Stimulated activated CD8-positive, alpha-beta memory T cell treated with anti-CD3 and anti-CD28 coated beads, Interleukin-15, amount 100 ng/mL, for 48 hours (primary cell): ENCODE results near the gene SLC31A1.

Source experiments
- DNase-seq, 2 donors: peaks; one replicate each; pipeline ENCODE4 v3.0.0-alpha.2; 2020; ENCODE audit warnings: low read depth in 2 of 2

Gene SLC31A1

GRCh38 chr9:113221003-113221799, at the start of gene SLC31A1, which contains the start of gene FKBP15:
Gene SLC31A1 (plus strand): TSS chr9:113221544. CDS start chr9:113256149, 34,605 bp downstream.
Gene FKBP15 (minus strand): TSS chr9:113221277. CDS start chr9:113221243, 34 bp downstream.
- DNase-seq: peak; percentile 96 to 97

- no peak for DNase-seq
Observed at GRCh38 chr9:113173341-113173740, 48.0 kb upstream of the SLC31A1 start.

- no peak for DNase-seq
Observed at GRCh38 chr9:113176803-113177202, 44.5 kb upstream of the SLC31A1 start.

- no peak for DNase-seq
Observed at GRCh38 chr9:113177251-113177650, 44.1 kb upstream of the SLC31A1 start.

- DNase-seq: no peak
Observed at GRCh38 chr9:113178087-113178486, 43.3 kb upstream of the SLC31A1 start.

- DNase-seq: no peak
Observed at GRCh38 chr9:113179839-113180238, 41.5 kb upstream of the SLC31A1 start.

GRCh38 chr9:113181165-113181564, 40.2 kb upstream of the SLC31A1 start:
- no peak for DNase-seq

- DNase-seq: no peak
Observed at GRCh38 chr9:113183956-113184488, 37.3 kb upstream of the SLC31A1 start.

GRCh38 chr9:113184539-113184938, 36.8 kb upstream of the SLC31A1 start:
- no peak for DNase-seq

GRCh38 chr9:113185271-113185670, 36.1 kb upstream of the SLC31A1 start:
- DNase-seq: no peak

GRCh38 chr9:113186137-113186755, 35.1 kb upstream of the SLC31A1 start:
- DNase-seq: no peak

GRCh38 chr9:113187929-113188595, 33.3 kb upstream of the SLC31A1 start:
- DNase-seq: no peak

GRCh38 chr9:113192455-113192854, 28.9 kb upstream of the SLC31A1 start:
- DNase-seq: no peak

GRCh38 chr9:113199683-113200329, 21.5 kb upstream of the SLC31A1 start:
- DNase-seq: no peak

- DNase-seq: no peak
Observed at GRCh38 chr9:113205432-113205831, 15.9 kb upstream of the SLC31A1 start.

- DNase-seq: no peak
Observed at GRCh38 chr9:113205861-113206260, 15.5 kb upstream of the SLC31A1 start.

- no peak for DNase-seq
Observed at GRCh38 chr9:113210815-113211214, 10.5 kb upstream of the SLC31A1 start.

GRCh38 chr9:113215132-113215531, 6.2 kb upstream of the SLC31A1 start:
- no peak for DNase-seq

- DNase-seq: no peak
Observed at GRCh38 chr9:113216406-113216805, 4.9 kb upstream of the SLC31A1 start.

- DNase-seq: no peak
Observed at GRCh38 chr9:113219186-113219936, 2.0 kb upstream of the SLC31A1 start.

GRCh38 chr9:113219969-113220368, 1.4 kb upstream of the SLC31A1 start:
- DNase-seq: no peak
